HPDE6-E6E7 (cell line): ENCODE data around the gene SRPX2.

ENCODE experiments used
- DNase-seq: peaks from one replicate; pipeline ENCODE4 v3.0.0; 2011; ENCODE audit warnings: missing footprints; ENCODE audit errors: extremely low spot score

Gene SRPX2, protein sequence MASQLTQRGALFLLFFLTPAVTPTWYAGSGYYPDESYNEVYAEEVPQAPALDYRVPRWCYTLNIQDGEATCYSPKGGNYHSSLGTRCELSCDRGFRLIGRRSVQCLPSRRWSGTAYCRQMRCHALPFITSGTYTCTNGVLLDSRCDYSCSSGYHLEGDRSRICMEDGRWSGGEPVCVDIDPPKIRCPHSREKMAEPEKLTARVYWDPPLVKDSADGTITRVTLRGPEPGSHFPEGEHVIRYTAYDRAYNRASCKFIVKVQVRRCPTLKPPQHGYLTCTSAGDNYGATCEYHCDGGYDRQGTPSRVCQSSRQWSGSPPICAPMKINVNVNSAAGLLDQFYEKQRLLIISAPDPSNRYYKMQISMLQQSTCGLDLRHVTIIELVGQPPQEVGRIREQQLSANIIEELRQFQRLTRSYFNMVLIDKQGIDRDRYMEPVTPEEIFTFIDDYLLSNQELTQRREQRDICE

DNA sequence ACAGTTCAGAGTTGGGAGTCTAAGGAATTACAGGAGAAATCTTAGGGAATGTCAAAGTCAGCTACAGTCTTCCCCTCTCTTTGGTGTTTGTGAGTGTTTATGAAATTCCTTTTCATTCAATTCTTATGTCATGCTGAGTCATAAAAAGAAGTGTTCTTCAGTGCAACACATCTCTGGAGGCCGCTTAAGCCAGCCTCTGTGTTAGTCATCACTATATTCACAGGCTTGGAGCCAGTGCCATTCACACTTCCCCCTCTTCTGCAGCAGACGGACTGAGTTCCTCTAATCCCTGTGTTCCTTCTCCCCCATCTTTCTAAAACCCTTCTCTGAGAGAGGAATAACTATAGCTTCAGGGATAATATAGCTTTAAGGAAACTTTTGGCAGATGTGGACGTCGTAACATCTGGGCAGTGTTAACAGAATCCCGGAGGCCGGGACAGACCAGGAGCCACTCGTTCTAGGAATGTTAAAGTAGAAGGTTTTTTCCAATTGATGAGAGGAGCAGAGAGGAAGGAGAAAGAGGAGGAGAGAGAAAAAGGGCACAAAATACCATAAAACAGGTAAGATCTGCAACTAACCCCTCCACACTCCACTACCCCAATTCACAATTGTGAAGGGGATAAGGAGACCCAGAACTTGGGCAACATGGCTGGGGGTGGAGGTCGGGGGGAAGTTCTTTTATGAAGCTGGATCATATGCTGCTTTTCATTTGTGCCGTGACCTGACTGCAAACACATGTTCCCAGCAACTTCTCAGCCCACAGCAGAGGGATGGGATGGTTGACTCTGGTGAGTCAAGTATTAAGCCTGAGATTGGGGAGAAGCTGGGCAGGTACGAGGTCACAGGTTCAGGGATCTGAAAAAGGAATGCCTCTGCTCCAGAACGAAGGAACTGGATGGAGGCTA is at the start of gene SRPX2:
TSS of gene SRPX2 (plus strand) at position 244 of the 905 bp plus-strand sequence. CDS start 2,124 bp downstream, outside the sequence.
- DNase-seq, result peak; percentile 34

GRCh38 chrX:100596601-100597000 is 47.4 kb upstream of the SRPX2 start:
- no peak for DNase-seq

DNA sequence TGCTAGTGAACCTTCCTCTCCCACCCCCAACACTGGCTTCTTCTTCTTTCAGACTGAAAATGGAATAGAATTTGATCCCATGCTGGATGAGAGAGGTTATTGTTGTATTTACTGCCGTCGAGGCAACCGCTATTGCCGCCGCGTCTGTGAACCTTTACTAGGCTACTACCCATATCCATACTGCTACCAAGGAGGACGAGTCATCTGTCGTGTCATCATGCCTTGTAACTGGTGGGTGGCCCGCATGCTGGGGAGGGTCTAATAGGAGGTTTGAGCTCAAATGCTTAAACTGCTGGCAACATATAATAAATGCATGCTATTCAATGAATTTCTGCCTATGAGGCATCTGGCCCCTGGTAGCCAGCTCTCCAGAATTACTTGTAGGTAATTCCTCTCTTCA is 44.5 kb upstream of the SRPX2 start:
- no peak for DNase-seq

GRCh38 chrX:100600340-100600739 is 43.7 kb upstream of the SRPX2 start:
- DNase-seq, result no peak

GRCh38 chrX:100600758-100601157 is 43.2 kb upstream of the SRPX2 start:
- no peak for DNase-seq

GRCh38 chrX:100606753-100607152 is 37.2 kb upstream of the SRPX2 start:
- no peak for DNase-seq

DNA sequence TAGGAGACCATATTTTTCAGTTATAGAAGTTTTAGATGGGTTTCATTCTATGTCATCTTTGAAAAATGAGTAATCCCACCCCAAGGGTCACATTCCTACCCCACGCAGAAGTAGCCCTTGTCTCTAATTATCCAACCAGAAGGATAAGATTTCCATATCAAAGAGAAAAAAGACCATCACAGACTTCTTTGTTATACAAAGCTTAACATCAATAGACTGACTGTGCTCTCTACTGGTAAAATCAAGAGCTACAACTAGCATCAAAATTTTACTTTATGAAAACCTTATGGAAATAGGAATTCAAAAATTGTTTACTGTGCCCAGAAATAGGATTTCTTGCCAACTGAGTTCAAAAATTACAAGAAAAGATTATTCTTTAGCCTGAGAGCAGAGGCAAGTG is 34.4 kb upstream of the SRPX2 start:
- no peak for DNase-seq

GRCh38 chrX:100611951-100612350 is 32.0 kb upstream of the SRPX2 start:
- no peak for DNase-seq

- peak; percentile 5 for DNase-seq
Measured at GRCh38 chrX:100615005-100615404, 29.0 kb upstream of the SRPX2 start.

DNA sequence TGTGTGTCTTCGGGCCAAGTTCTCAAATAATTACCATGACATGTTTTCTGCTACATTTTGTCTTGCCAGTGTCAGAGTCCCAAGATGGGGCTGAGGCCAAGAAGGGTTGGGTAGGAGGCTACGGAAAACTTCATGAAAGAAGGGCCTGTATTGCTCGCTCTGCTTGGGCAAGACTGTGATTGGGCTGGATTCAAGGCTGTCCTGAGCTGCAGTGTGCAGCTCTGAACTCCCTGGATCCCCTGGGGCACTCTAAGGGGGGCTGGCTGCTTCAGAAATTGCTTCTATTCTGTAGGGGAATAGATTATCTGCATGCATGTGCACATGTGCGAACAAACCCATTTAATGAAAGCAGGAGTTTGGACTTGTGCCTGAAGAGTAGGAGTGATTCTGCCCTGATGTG is 21.0 kb upstream of the SRPX2 start:
- no peak for DNase-seq

DNA sequence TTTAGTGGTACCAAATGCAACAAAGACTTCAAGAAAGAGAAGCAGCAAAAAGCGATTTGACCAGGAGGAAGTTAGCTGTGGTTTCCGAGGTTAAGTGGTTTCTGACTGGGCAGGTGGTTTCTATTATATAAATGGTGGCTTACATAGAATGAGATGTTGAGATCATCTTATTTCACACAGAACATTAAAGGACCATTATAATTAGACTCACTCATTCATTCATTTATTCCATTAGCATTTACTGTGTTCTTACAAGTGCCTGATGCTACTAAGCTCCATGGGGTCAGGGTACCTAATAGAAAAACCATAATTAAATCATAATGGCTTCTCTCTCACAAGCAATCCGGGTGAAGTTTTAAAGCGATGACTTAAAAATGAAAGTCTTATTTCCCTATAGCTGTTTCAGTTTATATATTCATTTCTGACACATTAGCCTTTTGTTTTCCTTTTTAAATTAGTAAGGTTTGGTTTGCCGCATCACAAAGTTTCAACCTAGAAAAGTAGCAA is 18.0 kb upstream of the SRPX2 start:
- DNase-seq, result no peak

DNA sequence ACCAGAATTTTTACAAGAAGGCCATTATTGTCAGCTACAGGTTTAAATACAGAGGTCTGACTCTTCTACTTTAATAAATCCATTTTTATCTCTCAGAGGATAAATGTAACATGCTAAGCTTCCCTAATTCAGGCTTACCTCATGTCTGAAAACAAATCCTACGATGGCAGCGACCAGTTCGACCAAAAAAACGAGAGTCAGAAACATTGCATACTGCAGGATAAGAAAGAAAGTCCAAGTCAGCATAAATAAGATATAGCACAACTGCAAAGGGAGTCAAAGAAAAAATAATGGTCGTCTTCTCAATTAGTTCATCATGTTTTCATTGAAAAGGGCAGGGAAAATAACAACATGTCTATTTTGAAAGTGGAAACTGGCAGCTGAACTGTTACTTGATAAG is 9.0 kb upstream of the SRPX2 start:
- no peak for DNase-seq

DNA sequence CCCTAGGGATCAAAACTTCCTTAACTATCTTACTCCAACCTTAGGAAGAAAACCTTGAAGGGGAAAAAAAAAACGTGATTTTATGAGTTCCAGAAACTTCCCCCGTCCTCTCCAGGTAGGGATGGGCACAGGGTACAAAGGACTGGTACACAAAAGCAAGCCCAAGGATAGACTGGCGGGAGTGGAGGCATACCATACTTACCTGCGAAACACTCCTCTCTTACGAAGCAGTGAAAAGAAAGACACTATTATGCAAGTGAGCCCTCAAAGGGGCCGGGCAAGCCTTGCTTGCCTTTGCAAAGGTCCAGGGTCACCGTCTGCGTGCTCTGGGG is 8.0 kb upstream of the SRPX2 start:
- no peak for DNase-seq

GRCh38 chrX:100636321-100636991 is 7.5 kb upstream of the SRPX2 start, which contains the start of gene TSPAN6:
Gene TSPAN6, minus strand, starts transcription at chrX:100636806. Its CDS starts 112 bp downstream, at chrX:100636694.
- DNase-seq, result peak; percentile 39

- DNase-seq, result no peak
Measured at GRCh38 chrX:100642290-100642689, 1.7 kb upstream of the SRPX2 start.

- no peak for DNase-seq
Measured at GRCh38 chrX:100643212-100643611, 787 bp upstream of the SRPX2 start.

DNA sequence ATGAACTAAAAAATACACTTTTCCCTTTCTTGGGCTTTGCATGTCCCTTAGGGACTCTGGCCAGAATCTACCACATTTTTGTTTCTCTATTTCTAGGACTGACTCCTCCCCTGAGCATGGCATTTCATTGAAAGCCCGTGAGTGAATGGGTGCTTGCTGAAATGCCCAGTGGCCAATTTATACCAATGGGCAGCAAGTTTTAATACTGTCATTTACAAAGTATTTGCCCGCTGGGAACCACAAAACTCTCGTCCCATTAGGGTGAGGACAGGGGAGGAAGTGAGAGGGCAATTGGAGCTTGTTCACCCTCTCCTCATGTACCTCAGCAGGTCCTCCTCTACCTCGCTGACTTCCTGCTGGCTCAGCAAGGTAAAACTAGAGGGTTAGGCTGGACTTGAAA is 1.1 kb downstream of the SRPX2 start:
- DNase-seq, result no peak

GRCh38 chrX:100647095-100647494 is 3.1 kb downstream of the SRPX2 start:
- no peak for DNase-seq

DNA sequence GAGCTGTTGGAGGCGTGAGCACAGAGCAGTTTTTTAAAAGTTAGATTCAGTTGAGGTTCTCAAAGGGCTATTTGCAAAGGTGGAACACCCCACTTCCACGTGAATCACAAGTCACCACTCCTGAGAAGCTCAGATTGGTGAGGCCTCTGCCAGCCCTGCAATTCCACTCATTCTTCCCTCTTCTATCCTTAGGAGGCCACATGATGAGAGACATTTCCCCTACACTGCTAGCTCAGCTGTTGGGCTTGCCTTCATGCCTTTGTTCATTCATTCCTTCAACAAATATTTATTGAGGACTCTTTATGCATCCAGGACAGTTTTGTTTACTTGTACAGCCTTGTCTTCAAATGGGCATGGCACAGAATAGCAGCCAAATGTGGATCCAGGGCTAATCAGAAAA is 3.7 kb downstream of the SRPX2 start:
- no peak for DNase-seq

DNA sequence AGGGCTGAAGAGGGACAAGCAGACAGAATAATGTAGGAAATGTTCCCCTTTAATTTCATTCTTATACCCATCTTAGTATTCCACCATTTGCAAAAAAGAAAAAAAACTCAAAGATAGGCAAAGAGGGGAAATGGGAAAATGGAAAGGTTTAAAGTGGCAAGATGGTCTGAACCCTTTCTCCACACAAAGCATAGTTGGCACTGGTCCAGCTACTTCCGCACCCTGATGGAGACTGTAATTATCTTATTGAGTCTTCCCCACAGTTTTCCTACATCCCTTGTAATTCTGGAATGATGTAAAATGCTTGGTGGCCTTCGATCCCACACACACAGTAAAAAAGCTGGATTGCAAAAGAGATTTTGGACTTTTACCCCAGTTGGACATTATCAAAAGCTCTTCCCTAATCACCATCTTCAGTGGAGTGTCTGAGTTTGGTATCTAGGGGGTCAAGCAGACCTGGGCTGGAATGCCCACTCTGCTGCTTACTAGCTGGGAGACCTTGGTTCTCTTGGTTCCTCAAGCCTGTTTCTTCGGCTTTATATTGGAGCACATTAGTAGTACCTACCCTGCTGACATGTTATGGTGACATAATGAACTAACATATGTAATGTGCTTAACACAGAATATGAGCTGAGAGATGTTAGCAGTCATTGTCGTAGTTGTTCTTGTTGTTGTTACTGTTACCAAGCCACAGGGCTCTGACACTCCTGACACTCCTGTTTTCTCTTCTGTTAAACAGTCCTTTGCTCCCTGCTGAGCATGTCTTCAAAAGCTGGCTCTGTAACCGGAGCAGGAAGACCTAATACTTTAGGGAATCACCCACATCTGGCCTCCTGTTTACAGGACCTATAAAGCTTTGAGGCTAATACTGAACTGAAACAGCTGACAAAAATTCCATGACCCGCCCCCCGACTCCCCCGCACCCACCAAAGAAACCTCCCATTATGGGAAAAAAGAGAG is 4.7 kb downstream of the SRPX2 start:
- no peak for DNase-seq
